ENCODE results near the gene RANGAP1.
"Not testable (repeated sequence)": the region's sequence is repeated elsewhere in the genome, so short reads cannot be mapped to it uniquely, and the experiment has no call there.

Gene RANGAP1

GRCh38 chr22:41260871-41261270 lies 25.1 kb downstream of the RANGAP1 start:
- no peak for DNase-seq (ENCODE audit: low spot score)

GRCh38 chr22:41259756-41260155 lies 26.2 kb downstream of the RANGAP1 start:
- DNase-seq (ENCODE audit: low spot score): not testable (repeated sequence)

GRCh38 chr22:41257696-41258095 lies 28.3 kb downstream of the RANGAP1 start:
- no peak for DNase-seq (ENCODE audit: low spot score)

GRCh38 chr22:41256254-41257253 lies 29.4 kb downstream of the RANGAP1 start:
- DNase-seq (ENCODE audit: low spot score): peak; percentile 67

GRCh38 chr22:41254230-41254629 lies 31.8 kb downstream of the RANGAP1 start:
- DNase-seq (ENCODE audit: low spot score): no peak

- DNase-seq (ENCODE audit: low spot score): no peak
Measured at GRCh38 chr22:41252365-41252764, 33.6 kb downstream of the RANGAP1 start.

- DNase-seq (ENCODE audit: low spot score): no peak
Measured at GRCh38 chr22:41250127-41250526, 35.9 kb downstream of the RANGAP1 start.

- no peak for DNase-seq (ENCODE audit: low spot score)
Measured at GRCh38 chr22:41249442-41249841, 36.5 kb downstream of the RANGAP1 start.

GRCh38 chr22:41248758-41249157 lies 37.2 kb downstream of the RANGAP1 start:
- DNase-seq (ENCODE audit: low spot score): no peak

- no peak for DNase-seq (ENCODE audit: low spot score)
Measured at GRCh38 chr22:41248314-41248713, 37.7 kb downstream of the RANGAP1 start.

GRCh38 chr22:41247703-41248102 lies 38.3 kb downstream of the RANGAP1 start:
- DNase-seq (ENCODE audit: low spot score): no peak

- no peak for DNase-seq (ENCODE audit: low spot score)
Measured at GRCh38 chr22:41245917-41246499, 40.0 kb downstream of the RANGAP1 start.

- DNase-seq (ENCODE audit: low spot score): no peak
Measured at GRCh38 chr22:41243361-41243760, 42.6 kb downstream of the RANGAP1 start.

GRCh38 chr22:41242396-41243117 lies 43.4 kb downstream of the RANGAP1 start:
- DNase-seq (ENCODE audit: low spot score): no peak

GRCh38 chr22:41241133-41241676 lies 44.8 kb downstream of the RANGAP1 start:
- no peak for DNase-seq (ENCODE audit: low spot score)

GRCh38 chr22:41240377-41241132 lies 45.4 kb downstream of the RANGAP1 start, which contains the start of gene CHADL:
Gene CHADL, minus strand, starts transcription at chr22:41240931. Its CDS starts 50 bp downstream, at chr22:41240881.
- DNase-seq (ENCODE audit: low spot score): no peak

GRCh38 chr22:41239443-41240128 lies 46.4 kb downstream of the RANGAP1 start:
- DNase-seq (ENCODE audit: low spot score): no peak

GRCh38 chr22:41238570-41239442 lies 47.2 kb downstream of the RANGAP1 start:
- no peak for DNase-seq (ENCODE audit: low spot score)

- peak; percentile 82 for DNase-seq (ENCODE audit: low spot score)
Measured at GRCh38 chr22:41237707-41238569, 48.0 kb downstream of the RANGAP1 start.

All from AG20443 (cell line).